SU-DHL-6 (cell line): ENCODE data around the gene SLC22A1.

ENCODE experiments used
- H2AFZ ChIP-seq: fragments of 200-600 bp; sonication (generic); 2 replicates; pipeline ENCODE4 v1.6.1; 2014; ENCODE audit warnings: low read depth, mild to moderate bottlenecking, moderate library complexity, mixed read lengths, antibody characterized with exemption, low read length; ENCODE audit not compliant: severe bottlenecking
- H3F3A ChIP-seq: fragments of 200-600 bp; shearing (Covaris generic); 2 replicates; pipeline ENCODE4 v1.6.0; 2016; ENCODE audit warnings: antibody characterized with exemption, mild to moderate bottlenecking; ENCODE audit not compliant: insufficient read depth
- H3K27ac ChIP-seq: fragments of 200-600 bp; sonication (generic); 2 replicates; pipeline ENCODE4 v1.5.1; 2016; ENCODE audit warnings: low read depth, mild to moderate bottlenecking, low read length, moderate library complexity, mixed read lengths
- H3K27me3 ChIP-seq: fragments of 200-600 bp; sonication (generic), shearing (Covaris generic); 2 replicates; pipeline ENCODE4 v1.6.0; 2014; ENCODE audit warnings: mild to moderate bottlenecking, low read length
- H3K36me3 ChIP-seq: fragments of 200-600 bp; sonication (generic); 2 replicates; pipeline ENCODE4 v1.6.1; 2014; ENCODE audit warnings: mild to moderate bottlenecking, low read length, mixed read lengths
- H3K4me2 ChIP-seq: fragments of 300-600, 200-600 bp; shearing (Covaris generic), sonication (generic); 2 replicates; pipeline ENCODE4 v1.6.0; 2014; ENCODE audit warnings: low read length, low read depth, mild to moderate bottlenecking; ENCODE audit not compliant: poor library complexity, severe bottlenecking
- H3K4me3 ChIP-seq: fragments of 200-600 bp; sonication (generic); 2 replicates; pipeline ENCODE4 v1.5.1; 2014; ENCODE audit warnings: antibody characterized with exemption, low read length, mild to moderate bottlenecking, mixed read lengths; ENCODE audit not compliant: insufficient read depth, poor library complexity, severe bottlenecking
- H3K79me2 ChIP-seq: fragments of 200-600 bp; sonication (generic); 2 replicates; pipeline ENCODE4 v1.6.1; 2014; ENCODE audit warnings: mild to moderate bottlenecking, low read length, moderate library complexity; ENCODE audit not compliant: insufficient read depth
- H3K9ac ChIP-seq: fragments of 200-600 bp; sonication (generic); 2 replicates; pipeline ENCODE4 v1.7.0; 2014; ENCODE audit warnings: mild to moderate bottlenecking, low read length
- H3K9me2 ChIP-seq: fragments of 200-600 bp; sonication (generic); replicated peaks from 2 replicates; pipeline ENCODE4 v1.6.1; 2014; ENCODE audit warnings: low read length; ENCODE audit not compliant: insufficient read depth
- H3K9me3 ChIP-seq: fragments of 200-600 bp; sonication (generic); 2 replicates; pipeline ENCODE4 v1.6.1; 2014; ENCODE audit warnings: low read length, mixed read lengths; ENCODE audit not compliant: insufficient read depth
- H4K20me1 ChIP-seq: fragments of 200-600 bp; sonication (generic); 2 replicates; pipeline ENCODE4 v1.6.1; 2014; ENCODE audit warnings: low read depth, mild to moderate bottlenecking, antibody characterized with exemption, low read length, moderate library complexity, mixed read lengths
- EZH2phosphoT487 ChIP-seq: fragments of 200-600 bp; sonication (generic), shearing (Covaris generic); conservative IDR thresholded peaks from 2 replicates; pipeline ENCODE4 v1.6.1; 2018; ENCODE audit warnings: mild to moderate bottlenecking, antibody characterized with exemption, low read length, moderate library complexity, mixed read lengths
- TF ChIP-seq, protein P1 (sequence below): fragments of 200-600 bp; sonication (generic); IDR thresholded peaks from one replicate; pipeline ENCODE4 v1.5.1; 2017; ENCODE audit warnings: antibody characterized with exemption, mild to moderate bottlenecking, low read length, moderate library complexity; ENCODE audit not compliant: insufficient read depth, poor library complexity, severe bottlenecking

The SLC22A1 gene

DNA sequence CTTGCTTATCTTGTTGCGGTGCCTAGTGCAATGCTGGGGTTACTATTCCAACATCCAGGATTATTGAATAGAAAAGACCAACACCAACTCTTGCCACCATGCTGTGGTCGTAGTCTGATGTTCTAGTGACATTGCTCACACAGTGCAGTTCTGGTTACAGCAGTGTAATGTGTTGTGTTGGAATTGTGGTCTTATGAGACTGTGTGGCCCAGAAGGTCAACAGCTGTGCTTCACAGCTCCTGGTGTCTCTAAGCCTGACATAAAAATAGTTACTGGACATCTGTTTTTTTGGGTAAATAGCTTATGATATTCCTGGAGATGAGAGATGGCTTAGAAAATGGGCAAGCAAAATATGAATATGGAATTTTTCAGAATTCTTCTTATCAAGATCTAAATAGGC lies 79.4 kb downstream of the SLC22A1 start:
- Histone ChIP-seq H3K9ac (no peak overlapping the region), H3F3A (no peaks in the 10 kb centered on the region), H3K27ac (no peak overlapping the region), H3K9me2 (no peaks in the 10 kb centered on the region), H3K27me3 (no peaks in the 10 kb centered on the region), H3K79me2 (no peaks in the 10 kb centered on the region), H3K9me3 (no peaks in the 10 kb centered on the region), H3K36me3 (no peaks in the 10 kb centered on the region), H3K4me2 (no peak overlapping the region), H3K4me3 (no peak overlapping the region), H2AFZ (no peak overlapping the region), H4K20me1 (no peaks in the 10 kb centered on the region)
- TF ChIP-seq, protein P1, sequence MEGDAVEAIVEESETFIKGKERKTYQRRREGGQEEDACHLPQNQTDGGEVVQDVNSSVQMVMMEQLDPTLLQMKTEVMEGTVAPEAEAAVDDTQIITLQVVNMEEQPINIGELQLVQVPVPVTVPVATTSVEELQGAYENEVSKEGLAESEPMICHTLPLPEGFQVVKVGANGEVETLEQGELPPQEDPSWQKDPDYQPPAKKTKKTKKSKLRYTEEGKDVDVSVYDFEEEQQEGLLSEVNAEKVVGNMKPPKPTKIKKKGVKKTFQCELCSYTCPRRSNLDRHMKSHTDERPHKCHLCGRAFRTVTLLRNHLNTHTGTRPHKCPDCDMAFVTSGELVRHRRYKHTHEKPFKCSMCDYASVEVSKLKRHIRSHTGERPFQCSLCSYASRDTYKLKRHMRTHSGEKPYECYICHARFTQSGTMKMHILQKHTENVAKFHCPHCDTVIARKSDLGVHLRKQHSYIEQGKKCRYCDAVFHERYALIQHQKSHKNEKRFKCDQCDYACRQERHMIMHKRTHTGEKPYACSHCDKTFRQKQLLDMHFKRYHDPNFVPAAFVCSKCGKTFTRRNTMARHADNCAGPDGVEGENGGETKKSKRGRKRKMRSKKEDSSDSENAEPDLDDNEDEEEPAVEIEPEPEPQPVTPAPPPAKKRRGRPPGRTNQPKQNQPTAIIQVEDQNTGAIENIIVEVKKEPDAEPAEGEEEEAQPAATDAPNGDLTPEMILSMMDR, result no peak
- no peak for TF ChIP-seq EZH2phosphoT487

DNA sequence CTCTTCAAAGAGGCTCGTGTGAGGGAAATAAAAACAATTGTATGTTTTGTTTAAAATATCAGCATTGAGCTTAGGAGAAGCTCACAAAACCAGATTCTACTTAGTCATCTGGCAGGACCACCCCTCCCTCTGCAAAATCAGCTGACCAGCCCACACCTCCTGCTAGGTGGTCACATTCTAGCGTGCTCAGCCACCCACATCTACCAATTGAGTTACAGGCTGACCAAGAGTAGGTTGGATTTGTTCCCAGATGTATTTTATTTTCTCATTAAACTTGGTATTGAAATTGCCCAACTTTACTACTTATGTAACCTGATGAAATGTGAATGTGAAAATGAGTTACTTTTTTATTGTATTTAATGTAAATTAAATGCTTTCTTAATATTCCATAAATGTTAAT lies 80.8 kb downstream of the SLC22A1 start:
- Histone ChIP-seq H3K4me2 (no peak overlapping the region), H3K9ac (no peak overlapping the region), H4K20me1 (no peaks in the 10 kb centered on the region), H2AFZ (no peak overlapping the region), H3K9me3 (no peaks in the 10 kb centered on the region), H3K27me3 (no peaks in the 10 kb centered on the region), H3K4me3 (no peak overlapping the region), H3F3A (no peaks in the 10 kb centered on the region), H3K9me2 (no peaks in the 10 kb centered on the region), H3K79me2 (no peaks in the 10 kb centered on the region), H3K36me3 (no peaks in the 10 kb centered on the region), H3K27ac (no peak overlapping the region)
- no peak for TF ChIP-seq EZH2phosphoT487
- TF ChIP-seq, protein P1, result no peak

DNA sequence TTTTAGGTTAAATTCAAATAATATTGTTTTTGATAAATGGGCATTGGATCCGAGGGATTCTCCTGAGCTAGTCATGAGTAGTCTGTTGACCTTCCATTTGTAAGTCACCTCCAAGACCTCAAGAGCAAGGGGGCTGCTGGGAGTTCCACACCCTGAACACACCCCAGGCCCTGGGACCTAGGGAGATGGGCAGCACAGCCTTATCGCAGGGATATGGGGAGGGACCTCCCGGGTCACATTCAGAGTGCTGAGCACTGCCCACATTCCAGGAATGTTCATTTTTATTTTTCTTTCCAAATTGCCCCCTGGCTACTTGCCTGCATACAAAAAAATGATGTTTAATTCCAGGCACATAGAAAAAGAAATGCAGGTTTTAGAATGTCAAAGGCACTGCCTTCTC lies 81.5 kb downstream of the SLC22A1 start:
- no peaks in the 10 kb centered on the region for H3K27me3 ChIP-seq
- H3K79me2 ChIP-seq, result no peaks in the 10 kb centered on the region
- TF ChIP-seq, protein P1, result no peak
- no peak for TF ChIP-seq EZH2phosphoT487
- no peak overlapping the region for H3K4me3 ChIP-seq
- no peaks in the 10 kb centered on the region for H3K9me3 ChIP-seq
- no peaks in the 10 kb centered on the region for H3K36me3 ChIP-seq
- H3F3A ChIP-seq, result no peaks in the 10 kb centered on the region
- H3K9ac ChIP-seq, result no peak overlapping the region
- H2AFZ ChIP-seq, result no peak overlapping the region
- no peak overlapping the region for H3K4me2 ChIP-seq
- H3K27ac ChIP-seq, result no peak overlapping the region
- no peaks in the 10 kb centered on the region for H4K20me1 ChIP-seq
- no peaks in the 10 kb centered on the region for H3K9me2 ChIP-seq

DNA sequence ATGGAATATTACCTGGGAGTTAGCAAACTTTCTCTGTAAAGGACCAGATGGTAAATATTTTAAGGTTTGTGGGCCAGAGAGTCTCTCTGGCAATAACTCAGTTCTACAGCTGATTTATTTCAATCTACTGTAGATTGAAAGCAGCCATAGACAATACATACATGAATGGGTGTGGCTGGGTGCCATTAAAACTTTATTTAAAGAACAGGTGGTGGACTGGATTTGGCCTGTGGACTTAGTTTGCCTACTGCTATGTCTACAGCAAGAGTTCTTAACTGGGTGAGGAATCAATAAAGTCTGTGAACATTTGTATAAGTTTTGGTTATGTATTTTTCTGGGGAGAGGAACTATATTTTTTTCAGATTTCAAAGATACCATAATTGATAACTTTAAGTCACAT lies 81.9 kb downstream of the SLC22A1 start:
- H3K9me3 ChIP-seq, result no peaks in the 10 kb centered on the region
- H3K27me3 ChIP-seq, result no peaks in the 10 kb centered on the region
- H3K27ac ChIP-seq, result no peak overlapping the region
- no peaks in the 10 kb centered on the region for H3F3A ChIP-seq
- H3K4me2 ChIP-seq, result no peak overlapping the region
- no peaks in the 10 kb centered on the region for H4K20me1 ChIP-seq
- H3K9ac ChIP-seq, result no peak overlapping the region
- H2AFZ ChIP-seq, result no peak overlapping the region
- no peak for TF ChIP-seq EZH2phosphoT487
- TF ChIP-seq, protein P1, result no peak
- H3K36me3 ChIP-seq, result no peaks in the 10 kb centered on the region
- H3K79me2 ChIP-seq, result no peaks in the 10 kb centered on the region
- H3K4me3 ChIP-seq, result no peak overlapping the region
- H3K9me2 ChIP-seq, result no peaks in the 10 kb centered on the region
